GM06990 (cell line): ENCODE results near the gene ZRANB1.

Experiments
- DNase-seq: peaks from one replicate; pipeline ENCODE4 v3.0.0-alpha.2; 2011; ENCODE audit not compliant: insufficient read length; ENCODE audit errors: extremely low read depth
- H3K27me3 ChIP-seq: replicated peaks from 2 replicates; pipeline ENCODE4 v1.6.0; 2011; ENCODE audit warnings: low read length; ENCODE audit not compliant: control insufficient read depth, insufficient read depth
- H3K36me3 ChIP-seq: 2 replicates; pipeline ENCODE4 v1.5.1; 2011; ENCODE audit warnings: low read length; ENCODE audit not compliant: control insufficient read depth, insufficient read depth
- H3K4me3 ChIP-seq: replicated peaks from 2 replicates; pipeline ENCODE4 v1.5.1; 2011; ENCODE audit warnings: low read depth, mild to moderate bottlenecking, control low read depth, low read length
- TF ChIP-seq, protein P1 (sequence below): IDR thresholded peaks from 2 replicates; pipeline ENCODE4 v1.5.1; 2011; ENCODE audit warnings: low read length, control low read depth, mild to moderate bottlenecking, inconsistent platforms; ENCODE audit not compliant: insufficient read depth, poor library complexity, severe bottlenecking

ZRANB1 gene

DNA sequence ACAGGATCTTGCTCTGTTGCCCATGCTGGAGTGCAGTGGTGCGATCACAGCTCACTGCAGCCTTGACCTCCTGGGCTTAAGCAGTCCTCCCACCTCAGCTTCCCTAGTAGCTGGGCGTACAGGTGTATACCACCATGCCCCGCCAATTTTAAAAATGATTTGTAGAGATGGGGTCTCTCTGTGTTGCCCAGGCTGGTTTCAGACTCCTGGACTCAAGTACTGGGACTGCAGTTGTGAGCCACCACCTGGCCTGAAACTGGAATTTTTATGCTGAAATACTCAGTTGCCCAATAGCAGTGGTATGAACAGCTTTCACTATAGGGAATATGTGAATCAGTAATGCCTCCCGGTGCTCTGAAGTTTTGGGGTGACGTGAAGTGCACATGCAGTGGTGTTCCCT lies 7.6 kb downstream of the ZRANB1 start:
- Histone ChIP-seq H3K36me3 (peaks cover 2% of the 10 kb centered on the region; the same call in 1 of the 2 replicates), H3K27me3 (no peaks in the 10 kb centered on the region), H3K4me3 (no peak overlapping the region)
- no peak for DNase-seq
- TF ChIP-seq, protein P1, sequence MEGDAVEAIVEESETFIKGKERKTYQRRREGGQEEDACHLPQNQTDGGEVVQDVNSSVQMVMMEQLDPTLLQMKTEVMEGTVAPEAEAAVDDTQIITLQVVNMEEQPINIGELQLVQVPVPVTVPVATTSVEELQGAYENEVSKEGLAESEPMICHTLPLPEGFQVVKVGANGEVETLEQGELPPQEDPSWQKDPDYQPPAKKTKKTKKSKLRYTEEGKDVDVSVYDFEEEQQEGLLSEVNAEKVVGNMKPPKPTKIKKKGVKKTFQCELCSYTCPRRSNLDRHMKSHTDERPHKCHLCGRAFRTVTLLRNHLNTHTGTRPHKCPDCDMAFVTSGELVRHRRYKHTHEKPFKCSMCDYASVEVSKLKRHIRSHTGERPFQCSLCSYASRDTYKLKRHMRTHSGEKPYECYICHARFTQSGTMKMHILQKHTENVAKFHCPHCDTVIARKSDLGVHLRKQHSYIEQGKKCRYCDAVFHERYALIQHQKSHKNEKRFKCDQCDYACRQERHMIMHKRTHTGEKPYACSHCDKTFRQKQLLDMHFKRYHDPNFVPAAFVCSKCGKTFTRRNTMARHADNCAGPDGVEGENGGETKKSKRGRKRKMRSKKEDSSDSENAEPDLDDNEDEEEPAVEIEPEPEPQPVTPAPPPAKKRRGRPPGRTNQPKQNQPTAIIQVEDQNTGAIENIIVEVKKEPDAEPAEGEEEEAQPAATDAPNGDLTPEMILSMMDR, result no peak

DNA sequence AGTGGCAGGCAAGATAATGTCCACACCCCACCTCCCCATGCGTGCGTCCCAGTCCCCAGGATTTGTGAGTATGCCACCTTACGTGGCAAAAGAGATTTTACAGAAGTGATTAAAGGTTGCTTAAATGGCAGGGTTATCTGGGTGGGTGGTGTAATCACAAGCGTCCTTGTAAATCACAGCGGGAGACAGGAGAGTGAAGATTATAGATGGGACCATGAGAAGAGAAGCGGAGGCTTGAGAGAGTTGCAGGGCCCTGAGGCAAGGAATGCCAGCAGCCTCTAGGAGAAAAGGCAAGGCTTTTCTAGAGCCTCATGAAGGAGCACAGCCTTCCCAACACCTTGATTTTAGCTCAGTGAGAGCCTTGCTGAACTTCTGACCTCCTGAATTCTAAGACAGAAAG lies 10.2 kb downstream of the ZRANB1 start:
- TF ChIP-seq, protein P1, result no peak
- H3K4me3 ChIP-seq, result no peak overlapping the region
- DNase-seq, result no peak
- no peaks in the 10 kb centered on the region for H3K36me3 ChIP-seq
- H3K27me3 ChIP-seq, result no peaks in the 10 kb centered on the region

DNA sequence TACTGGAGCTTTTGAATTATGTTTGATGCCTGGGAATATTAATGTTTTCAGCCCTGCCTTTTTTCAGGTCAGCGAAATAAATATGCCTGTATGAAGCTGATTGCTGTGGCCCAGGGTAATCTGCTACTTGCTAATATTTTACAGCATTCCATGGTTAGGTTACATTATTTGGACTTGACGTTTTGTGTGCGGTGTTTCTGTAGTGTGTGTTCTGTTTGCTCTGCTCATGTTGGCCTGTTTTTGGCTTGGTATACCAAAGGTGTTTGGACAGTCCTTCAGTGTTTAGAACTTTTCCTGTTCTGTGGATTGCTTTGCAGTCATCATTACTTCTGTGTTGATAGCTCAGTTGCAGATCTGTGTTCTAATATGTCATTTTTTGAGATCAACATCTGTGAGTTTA lies 11.5 kb downstream of the ZRANB1 start:
- H3K4me3 ChIP-seq, result no peak overlapping the region
- TF ChIP-seq, protein P1, result no peak

DNA sequence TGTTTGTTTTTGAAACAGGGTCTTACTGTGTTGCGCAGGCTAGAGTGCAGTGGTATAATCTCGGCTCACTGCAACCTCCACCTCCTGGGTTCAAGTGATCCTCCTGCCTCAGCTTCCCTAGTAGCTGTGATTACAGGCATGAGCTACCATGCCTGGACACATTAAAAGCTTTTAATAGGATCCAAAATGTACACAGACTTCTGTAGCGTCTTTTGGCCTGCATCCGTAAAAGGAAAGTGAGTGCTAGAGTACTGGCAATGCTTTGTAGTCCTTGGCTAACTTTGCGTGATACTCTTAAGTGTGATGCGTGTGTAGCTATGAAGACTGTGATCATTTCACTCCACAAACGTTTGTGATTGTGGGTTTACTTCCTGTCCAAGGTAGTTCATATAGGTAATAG lies 13.3 kb downstream of the ZRANB1 start:
- Histone ChIP-seq H3K27me3 (no peaks in the 10 kb centered on the region), H3K4me3 (no peak overlapping the region), H3K36me3 (no peaks in the 10 kb centered on the region)
- DNase-seq, result no peak
- TF ChIP-seq, protein P1, result no peak

More for the DNA sequence above, 11.5 kb downstream of the ZRANB1 start:
- no peak for DNase-seq
- no peaks in the 10 kb centered on the region for H3K27me3 ChIP-seq
- H3K36me3 ChIP-seq, result no peaks in the 10 kb centered on the region

DNA sequence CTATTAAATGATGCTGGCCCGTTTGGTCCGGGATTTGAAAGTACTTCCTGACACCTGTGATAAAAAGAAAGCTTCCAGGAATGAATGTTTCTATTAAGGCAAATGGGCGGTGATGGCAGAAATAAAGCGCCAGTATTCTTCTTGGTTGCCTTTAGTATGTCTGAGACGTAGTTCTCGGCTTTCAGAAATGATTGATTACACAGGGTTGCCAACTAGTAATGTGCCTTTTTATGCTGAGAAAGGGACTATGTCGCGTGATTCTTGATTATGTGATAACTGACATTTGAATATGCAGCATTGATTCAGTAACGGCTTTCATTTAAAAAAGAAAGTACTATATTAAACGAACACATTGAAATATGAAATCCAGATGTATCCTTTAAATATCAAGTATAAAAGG lies 13.9 kb downstream of the ZRANB1 start:
- DNase-seq, result no peak
- TF ChIP-seq, protein P1, result no peak
- H3K27me3 ChIP-seq, result no peaks in the 10 kb centered on the region
- no peaks in the 10 kb centered on the region for H3K36me3 ChIP-seq
- H3K4me3 ChIP-seq, result no peak overlapping the region

DNA sequence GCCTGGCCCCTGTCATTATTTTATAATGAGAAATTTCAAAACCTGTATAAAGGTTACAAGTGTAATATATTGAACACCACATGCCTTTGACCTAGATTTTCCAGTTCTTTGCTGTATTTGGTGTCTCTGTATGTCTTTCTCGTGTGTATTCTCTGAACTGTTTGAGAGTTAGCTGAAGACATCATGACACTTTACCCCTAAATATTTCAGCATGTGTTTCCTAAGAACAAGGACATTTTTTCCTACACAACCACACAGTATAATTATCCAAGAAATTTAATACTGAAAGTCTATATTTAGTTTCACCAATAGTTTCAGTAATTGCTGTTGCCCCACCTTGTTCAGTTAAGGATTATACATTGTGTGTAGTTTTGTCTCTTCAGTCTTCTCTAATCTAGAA lies 14.8 kb downstream of the ZRANB1 start:
- H3K27me3 ChIP-seq, result no peaks in the 10 kb centered on the region
- TF ChIP-seq, protein P1, result no peak
- no peak for DNase-seq
- H3K36me3 ChIP-seq, result no peaks in the 10 kb centered on the region
- no peak overlapping the region for H3K4me3 ChIP-seq
